ENCODE data around the gene CFAP57. TPM values are rescaled to one million over a fixed set of nuclear protein-coding genes. Genes with fewer than 3 reads are reported as not detected.

Gene CFAP57
- total RNA-seq, 1 experiment from 2014 or later, result 0.44 TPM

DNA sequence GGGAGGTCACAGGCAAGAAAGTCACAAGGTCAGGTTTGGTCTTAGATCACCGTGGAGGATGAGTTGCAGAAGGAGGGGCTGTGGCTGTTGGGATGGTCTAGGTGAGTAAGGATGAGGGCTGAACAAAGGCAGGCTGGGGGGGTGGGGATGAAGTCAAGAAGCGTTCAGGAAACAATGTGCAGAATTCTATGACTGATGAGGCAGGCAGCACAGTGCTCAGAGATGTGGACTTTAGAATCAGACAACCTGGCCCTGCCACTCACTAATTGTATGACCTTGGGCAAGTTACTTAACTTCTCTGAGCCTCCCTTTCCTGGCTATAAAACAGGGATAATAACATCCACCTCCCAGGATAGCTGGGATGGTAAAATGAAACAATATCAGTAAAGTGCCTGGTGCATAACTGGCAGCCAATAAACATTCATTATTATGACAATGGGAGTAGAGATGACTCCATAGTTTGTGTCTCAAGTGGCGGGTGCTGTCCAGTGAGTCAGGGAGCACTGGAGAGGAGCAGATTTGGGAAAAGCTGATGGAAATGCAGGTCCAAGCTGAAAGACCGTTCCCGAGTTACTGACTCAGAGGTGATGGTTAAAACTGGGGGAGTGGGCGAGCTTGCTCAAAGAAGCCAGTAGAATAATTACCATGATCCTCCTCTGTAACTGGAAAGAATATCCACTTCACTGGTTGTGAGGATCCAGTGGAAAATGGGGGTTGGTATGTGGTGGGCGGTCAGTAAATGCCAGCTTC is 130.8 kb downstream of the CFAP57 start:
- Mint-ChIP-seq H3K27me3 (ENCODE audit: insufficient read depth, unreplicated experiment) (peaks cover 24% of the 10 kb centered on the region), H3K27ac (ENCODE audit: low read depth, unreplicated experiment) (no peak overlapping the region), H3K4me1 (ENCODE audit: insufficient read depth, unreplicated experiment) (peaks cover 6% of the 10 kb centered on the region), H3K9me3 (ENCODE audit: unreplicated experiment) (no peaks in the 10 kb centered on the region), H3K4me3 (ENCODE audit: unreplicated experiment) (no peak overlapping the region), H3K36me3 (ENCODE audit: insufficient read depth, unreplicated experiment) (no peaks in the 10 kb centered on the region)
- BruUV-seq (replicated peaks), result no TSS peak
- TF ChIP-seq, protein P1, sequence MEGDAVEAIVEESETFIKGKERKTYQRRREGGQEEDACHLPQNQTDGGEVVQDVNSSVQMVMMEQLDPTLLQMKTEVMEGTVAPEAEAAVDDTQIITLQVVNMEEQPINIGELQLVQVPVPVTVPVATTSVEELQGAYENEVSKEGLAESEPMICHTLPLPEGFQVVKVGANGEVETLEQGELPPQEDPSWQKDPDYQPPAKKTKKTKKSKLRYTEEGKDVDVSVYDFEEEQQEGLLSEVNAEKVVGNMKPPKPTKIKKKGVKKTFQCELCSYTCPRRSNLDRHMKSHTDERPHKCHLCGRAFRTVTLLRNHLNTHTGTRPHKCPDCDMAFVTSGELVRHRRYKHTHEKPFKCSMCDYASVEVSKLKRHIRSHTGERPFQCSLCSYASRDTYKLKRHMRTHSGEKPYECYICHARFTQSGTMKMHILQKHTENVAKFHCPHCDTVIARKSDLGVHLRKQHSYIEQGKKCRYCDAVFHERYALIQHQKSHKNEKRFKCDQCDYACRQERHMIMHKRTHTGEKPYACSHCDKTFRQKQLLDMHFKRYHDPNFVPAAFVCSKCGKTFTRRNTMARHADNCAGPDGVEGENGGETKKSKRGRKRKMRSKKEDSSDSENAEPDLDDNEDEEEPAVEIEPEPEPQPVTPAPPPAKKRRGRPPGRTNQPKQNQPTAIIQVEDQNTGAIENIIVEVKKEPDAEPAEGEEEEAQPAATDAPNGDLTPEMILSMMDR (IDR thresholded peaks at IDR 0.05; ENCODE audit: unreplicated experiment), result no peak
- no peak for DNase-seq (ENCODE audit: unreplicated experiment)
- ChIA-PET CTCF (interaction anchor here (0.9 kb wide), 1 partner anchor 17 kb away, joined by 3 read pairs; the partner anchor contains the start of gene C1orf210), POLR2A (interaction anchor here (0.8 kb wide), 1 partner anchor 11 kb away, joined by 3 read pairs; no protein-coding TSS in a partner anchor)
- intact Hi-C loops (cut with micrococcal nuclease), result no loop called here

DNA sequence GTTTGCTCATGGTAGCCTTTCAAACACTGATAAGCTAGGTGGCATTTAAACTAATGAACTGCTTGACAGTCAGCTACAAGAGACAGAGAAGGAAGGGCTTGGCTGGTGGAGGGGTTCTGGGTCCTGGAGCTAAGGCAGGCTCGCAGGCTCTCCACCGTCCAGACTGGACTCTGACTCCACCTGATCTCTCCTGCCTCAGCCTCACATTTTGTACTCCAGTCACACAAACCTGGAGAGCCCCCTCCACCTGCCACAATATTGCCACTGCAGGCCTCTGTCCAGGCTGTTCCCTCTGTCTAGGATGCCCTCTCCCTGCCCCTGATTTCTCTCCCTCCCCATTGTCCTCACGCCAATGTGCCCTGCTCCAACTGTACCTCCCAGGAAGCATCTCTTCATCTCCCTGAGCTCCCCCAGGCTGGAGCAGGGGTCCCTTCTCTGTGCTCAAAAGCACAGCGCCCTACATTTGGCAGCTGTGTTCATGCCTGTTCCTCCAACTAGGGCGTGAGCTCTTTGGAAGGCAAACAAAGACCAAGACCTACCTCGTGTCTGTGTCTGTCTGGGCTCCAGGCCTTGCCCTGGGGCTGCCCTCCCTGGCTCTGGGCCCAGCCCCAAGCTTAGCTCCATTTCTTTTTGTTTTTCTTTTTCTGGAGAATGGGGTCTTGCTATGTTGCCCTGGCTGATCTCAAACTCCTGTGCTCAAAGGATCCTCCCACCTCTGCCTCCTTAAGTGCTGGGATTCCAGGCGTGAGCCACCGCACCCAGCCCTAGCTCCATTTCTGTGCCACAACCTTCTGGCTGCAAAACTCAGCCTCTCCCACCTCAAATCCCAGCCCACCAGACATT is 131.6 kb downstream of the CFAP57 start:
- no peaks in the 10 kb centered on the region for H3K9me3 Mint-ChIP-seq (ENCODE audit: unreplicated experiment)
- peaks cover 6% of the 10 kb centered on the region for H3K4me1 Mint-ChIP-seq (ENCODE audit: insufficient read depth, unreplicated experiment)
- no peak overlapping the region for H3K27ac Mint-ChIP-seq (ENCODE audit: low read depth, unreplicated experiment)
- no peaks in the 10 kb centered on the region for H3K36me3 Mint-ChIP-seq (ENCODE audit: insufficient read depth, unreplicated experiment)
- CTCF ChIA-PET, result interaction anchor here (0.7 to 0.9 kb wide), 2 partner anchors 18 to 137 kb away, joined by 3 read pairs; partner anchors contain the start of gene C1orf210
- no peak for DNase-seq (ENCODE audit: unreplicated experiment)
- peaks cover 24% of the 10 kb centered on the region for H3K27me3 Mint-ChIP-seq (ENCODE audit: insufficient read depth, unreplicated experiment)
- intact Hi-C loops (cut with micrococcal nuclease), result no loop called here
- TF ChIP-seq, protein P1 (IDR thresholded peaks at IDR 0.05; ENCODE audit: unreplicated experiment), result no peak
- POLR2A ChIA-PET, result interaction anchor here (0.8 kb wide), 1 partner anchor 12 kb away, joined by 3 read pairs; no protein-coding TSS in a partner anchor
- no TSS peak for BruUV-seq (replicated peaks)
- no peak overlapping the region for H3K4me3 Mint-ChIP-seq (ENCODE audit: unreplicated experiment)

Small RNA genes within 50 kb of the gene (microRNA-seq; reads per million reads assigned to microRNA genes)
- 1.6 reads per million, percentile 10 among the genes with 10 or more reads in this experiment for gene MIR6733

Other genes with a start within 250 kb of the CFAP57 start
- gene SLC2A1, start 213.5 kb upstream of the CFAP57 start, total RNA-seq (2022), result 87.5 and 95.0 TPM in 2 replicates
- gene EBNA1BP2, start within 50 bp of the CFAP57 start, total RNA-seq (2022), result 159 and 171 TPM in 2 replicates
- 3.1 and 3.8 TPM in 2 replicates for gene TMEM125, start 97.7 kb downstream of the CFAP57 start, total RNA-seq (2022)
- gene C1orf210, start 113.3 kb downstream of the CFAP57 start, total RNA-seq (2022), result 0.91 and 1.6 TPM in 2 replicates
- not detected in 2 replicates for gene TIE1, start 128.7 kb downstream of the CFAP57 start, total RNA-seq (2022)
- gene MPL, start 165.5 kb downstream of the CFAP57 start, total RNA-seq (2022), result not detected in 2 replicates
- gene CDC20, start 186.7 kb downstream of the CFAP57 start, total RNA-seq (2022), result 123 and 204 TPM in 2 replicates
- gene ELOVL1, start 195.7 kb downstream of the CFAP57 start, total RNA-seq (2022), result 86.0 and 99.9 TPM in 2 replicates
- 52.0 and 61.6 TPM in 2 replicates for gene MED8, start 217.5 kb downstream of the CFAP57 start, total RNA-seq (2022)
- 65.3 and 67.4 TPM in 2 replicates for gene SZT2, start 217.6 kb downstream of the CFAP57 start, total RNA-seq (2022)